ENCODE results near the gene MAP2K2. TPM values are rescaled to one million over a fixed set of nuclear protein-coding genes. Genes with fewer than 3 reads are reported as not detected.

MAP2K2 gene
- total RNA-seq = 100 to 1,000 TPM in 5 of 6 donors, 10 to 100 TPM in 1; 86.8 to 170 (median 134) TPM

- Histone ChIP-seq H3K27me3 (no peaks in the 10 kb centered on the region), H3K27ac (peak within 1 kb of the TSS; percentile 61 to 92 (median 76)), H3K9me3 (no peaks in the 10 kb centered on the region), H3K4me3 (peak within 1 kb of the TSS; percentile 70 to 96 (median 90)), H3K4me1 (peaks cover 14 to 32% (median 23%) of the 10 kb centered on the region in 4 donors), H3K36me3 (peaks cover 0 to 9% (median 4%) of the 10 kb centered on the region in 4 donors)
- TF ChIP-seq POLR2A (IDR thresholded peaks at IDR 0.05) = peak in 2 of 4 donors; percentile 76 to 80
- TF ChIP-seq POLR2AphosphoS5 (IDR thresholded peaks at IDR 0.05) = peak; percentile 62 to 77
- TF ChIP-seq EP300 (IDR thresholded peaks at IDR 0.05) = no peak
- peak in 3 of 6 experiments; percentile 45 to 57 (median 55) for TF ChIP-seq CTCF (IDR thresholded peaks at IDR 0.05)
- DNase-seq (peak; percentile 94 to 99), ATAC-seq (ENCODE audit: low FRiP score in 2 of 2) (peak; percentile 95 to 98)
- WGBS, 2 donors = 0 to 1% methylated on average over 7 to 35 of the region's 102 CpGs
Measured at GRCh38 chr19:4123615-4124568, at the start of gene MAP2K2. Gene MAP2K2 (minus strand): TSS chr19:4124122. CDS start chr19:4123875, 247 bp downstream.

- Histone ChIP-seq H3K27me3 (peaks cover 0 to 4% (median 0%) of the 10 kb centered on the region in 4 donors), H3K36me3 (peaks cover 0 to 35% (median 24%) of the 10 kb centered on the region in 4 donors), H3K4me1 (peaks cover 0 to 7% (median 5%) of the 10 kb centered on the region in 4 donors), H3K27ac (no peak overlapping the region), H3K4me3 (no peak overlapping the region), H3K9me3 (no peaks in the 10 kb centered on the region)
- 8 to 9% methylated on average over 11 to 45 of the region's 45 CpGs for WGBS, 2 donors
- ATAC-seq (ENCODE audit: low FRiP score in 2 of 2) (peak; percentile 79 to 80), DNase-seq (peak in 1 of 2 donors; percentile 94)
- TF ChIP-seq EP300 (IDR thresholded peaks at IDR 0.05) (no peak), POLR2AphosphoS5 (IDR thresholded peaks at IDR 0.05) (no peak), CTCF (IDR thresholded peaks at IDR 0.05) (no peak), POLR2A (IDR thresholded peaks at IDR 0.05) (no peak)
Measured at GRCh38 chr19:4172861-4173473, 49.0 kb upstream of the MAP2K2 start.

- Histone ChIP-seq H3K27me3 (peaks cover 0 to 4% (median 0%) of the 10 kb centered on the region in 4 donors), H3K36me3 (peaks cover 0 to 29% (median 17%) of the 10 kb centered on the region in 4 donors), H3K9me3 (no peaks in the 10 kb centered on the region), H3K4me3 (no peak overlapping the region), H3K27ac (no peak overlapping the region), H3K4me1 (peaks cover 0 to 7% (median 5%) of the 10 kb centered on the region in 4 donors)
- TF ChIP-seq POLR2AphosphoS5 (IDR thresholded peaks at IDR 0.05) (no peak), EP300 (IDR thresholded peaks at IDR 0.05) (no peak), POLR2A (IDR thresholded peaks at IDR 0.05) (no peak), CTCF (IDR thresholded peaks at IDR 0.05) (no peak)
- peak in 1 of 2 donors; percentile 72 for DNase-seq
- 65 to 80% methylated on average over 7 to 15 of the region's 22 CpGs for WGBS, 2 donors
- no peak for ATAC-seq (ENCODE audit: low FRiP score in 2 of 2)
Measured at GRCh38 chr19:4171676-4172075, 47.8 kb upstream of the MAP2K2 start.

GRCh38 chr19:4164262-4164661 lies 40.3 kb upstream of the MAP2K2 start:
- Histone ChIP-seq H3K27me3 (no peaks in the 10 kb centered on the region), H3K27ac (no peak overlapping the region), H3K4me3 (no peak overlapping the region), H3K9me3 (no peaks in the 10 kb centered on the region), H3K4me1 (no peaks in the 10 kb centered on the region), H3K36me3 (no peaks in the 10 kb centered on the region)
- ATAC-seq (ENCODE audit: low FRiP score in 2 of 2) (no peak), DNase-seq (no peak)
- TF ChIP-seq CTCF (IDR thresholded peaks at IDR 0.05) (no peak), POLR2AphosphoS5 (IDR thresholded peaks at IDR 0.05) (no peak), EP300 (IDR thresholded peaks at IDR 0.05) (no peak), POLR2A (IDR thresholded peaks at IDR 0.05) (no peak)
- WGBS, 2 donors = 60 to 65% methylated on average over 11 of the region's 11 CpGs
